ENCODE data around the gene P2RX4. TPM values are rescaled to one million over a fixed set of nuclear protein-coding genes. Genes with fewer than 3 reads are reported as not detected.

P2RX4 gene
- total and polyA plus RNA-seq, 9 of the 15 experiments (the other 6 are each of a cell fraction or from before 2014, with no cell fraction given), result 6.6 to 21.5 (median 11.7) TPM

- no peak for TF ChIP-seq ZSCAN32 (CRISPR knock-in tag; IDR thresholded peaks at IDR 0.05)
- TF ChIP-seq ERF (CRISPR knock-in tag; IDR thresholded peaks at IDR 0.05), result peak; percentile 77; the same call in 1 of the 2 replicates
- TF ChIP-seq ILK (tag; IDR thresholded peaks at IDR 0.05; ENCODE audit: borderline replicate concordance, low read depth), result no peak
- peak; percentile 19 for TF ChIP-seq MGA (IDR thresholded peaks at IDR 0.05)
- no peak for TF ChIP-seq ZNF408 (CRISPR knock-in tag; IDR thresholded peaks at IDR 0.05; ENCODE audit: low read depth)
- TF ChIP-seq ASH1L (IDR thresholded peaks at IDR 0.05; ENCODE audit: borderline replicate concordance, low read depth, partially characterized antibody), result no peak
- TF ChIP-seq SMAD4 (CRISPR knock-in tag; conservative IDR thresholded peaks at IDR 0.05), result peak; percentile 91
- TF ChIP-seq DEAF1 (CRISPR knock-in tag; IDR thresholded peaks at IDR 0.05), result peak; percentile 71
- no peak for TF ChIP-seq LARP7 (IDR thresholded peaks at IDR 0.05)
- TF ChIP-seq RBM25 (IDR thresholded peaks at IDR 0.05; ENCODE audit: low read depth, low read length, severe bottlenecking), result peak; percentile 32
- peak; percentile 51 for TF ChIP-seq CEBPG (CRISPR knock-in tag; IDR thresholded peaks at IDR 0.05)
- TF ChIP-seq CEBPG (tag; conservative IDR thresholded peaks at IDR 0.05 in 1 of 2, IDR thresholded peaks at IDR 0.05 in 1 of 2), result peak in 1 of 2 experiments; percentile 82; a peak in 3 of 4 replicates
- peak; percentile 42 for TF ChIP-seq HNRNPH1 (optimal IDR thresholded peaks at IDR 0.05; ENCODE audit: low read depth, low read length)
Observed at GRCh38 chr12:121209624-121210572, at the start of gene P2RX4 (continued).
